ENCODE measurements around the gene UPP2. TPM values are rescaled to one million over a fixed set of nuclear protein-coding genes. Genes with fewer than 3 reads are reported as not detected.
A peak's percentile ranks its signal among the peaks of the same experiment; 100 is the strongest.

The UPP2 gene
- total and polyA plus RNA-seq, 2 of the 13 experiments (the other 11 are each of a cell fraction or from before 2014, with no cell fraction given): 0.07 to 0.28 TPM

- TF ChIP-seq ATF4 (CRISPR knock-in tag; IDR thresholded peaks at IDR 0.05): peak in 1 of 2 experiments; percentile 41; a peak in 1 of 4 replicates
- peak; percentile 89 for TF ChIP-seq FOXA3 (CRISPR knock-in tag; IDR thresholded peaks at IDR 0.05)
- peak; percentile 95 for TF ChIP-seq GATAD2A (CRISPR knock-in tag; IDR thresholded peaks at IDR 0.05)
- 0 out of 2 replicates have a peak, but pooled peaks have one; percentile 40 for TF ChIP-seq SIX4 (CRISPR knock-in tag; IDR thresholded peaks at IDR 0.05)
- no peak for TF ChIP-seq ZNF263 (CRISPR knock-in tag; IDR thresholded peaks at IDR 0.05)
- peak; percentile 98 for TF ChIP-seq ARID5B (CRISPR knock-in tag; IDR thresholded peaks at IDR 0.05)
- peak; percentile 90 for TF ChIP-seq ISL2 (CRISPR knock-in tag; IDR thresholded peaks at IDR 0.05)
- no peak for TF ChIP-seq MAFF (IDR thresholded peaks at IDR 0.05; ENCODE audit: low read depth, low read length)
- TF ChIP-seq SALL2 (CRISPR knock-in tag; IDR thresholded peaks at IDR 0.05): no peak
- TF ChIP-seq HDAC2 (CRISPR knock-in tag; IDR thresholded peaks at IDR 0.05): peak; percentile 87
- 0 out of 2 replicates have a peak, but pooled peaks have one; percentile 41 for TF ChIP-seq SPEN (CRISPR knock-in tag; IDR thresholded peaks at IDR 0.05; ENCODE audit: low read depth)
- 0 out of 2 replicates have a peak, but pooled peaks have one; percentile 38 for TF ChIP-seq RORA (CRISPR knock-in tag; IDR thresholded peaks at IDR 0.05)
- 0 out of 2 replicates have a peak, but pooled peaks have one; percentile 39 for TF ChIP-seq ZNF124 (CRISPR knock-in tag; IDR thresholded peaks at IDR 0.05)
- TF ChIP-seq YEATS4 (CRISPR knock-in tag; IDR thresholded peaks at IDR 0.05; ENCODE audit: borderline replicate concordance): peak; percentile 67; the same call in 1 of the 2 replicates
- no peak; the same call in 1 of the 2 replicates for TF ChIP-seq ZNF441 (CRISPR knock-in tag; IDR thresholded peaks at IDR 0.05; ENCODE audit: borderline replicate concordance)
- TF ChIP-seq TGIF2 (CRISPR knock-in tag; IDR thresholded peaks at IDR 0.05): peak; percentile 56; the same call in 1 of the 2 replicates
- 0 out of 2 replicates have a peak, but pooled peaks have one; percentile 33 for TF ChIP-seq ZFY (CRISPR knock-in tag; IDR thresholded peaks at IDR 0.05)
- peak; percentile 66; the same call in 1 of the 2 replicates for TF ChIP-seq ZNF136 (CRISPR knock-in tag; IDR thresholded peaks at IDR 0.05; ENCODE audit: low read depth)
- no peak for TF ChIP-seq ZNF703 (CRISPR knock-in tag; IDR thresholded peaks at IDR 0.05; ENCODE audit: borderline replicate concordance)
- TF ChIP-seq CEBPB (IDR thresholded peaks at IDR 0.05; ENCODE audit: borderline replicate concordance, low read depth, low read length): no peak
- TF ChIP-seq HIVEP1 (CRISPR knock-in tag; IDR thresholded peaks at IDR 0.05): no peak
- TF ChIP-seq CREB1 (IDR thresholded peaks at IDR 0.05): no peak
- TF ChIP-seq CREB1 (CRISPR knock-in tag; IDR thresholded peaks at IDR 0.05): 0 out of 2 replicates have a peak, but pooled peaks have one; percentile 22
Measured at GRCh38 chr2:158184556-158185343, 83.1 kb downstream of the UPP2 start (continued).
